ENCODE results near the gene YY1. TPM values are rescaled to one million over a fixed set of nuclear protein-coding genes. Genes with fewer than 3 reads are reported as not detected.

The YY1 gene
- total RNA-seq, 3 donors from 2014 or later (not counting 1 experiment from before 2014, with no cell fraction given), result 77.9 to 92.6 (median 90.4) TPM

- no peak for ATAC-seq
- H3K27me3 Mint-ChIP-seq (ENCODE audit: low read depth in 2 of 2), result no peaks in the 10 kb centered on the region
- no peak for TF ChIP-seq CTCF (IDR thresholded peaks at IDR 0.05)
- H3K4me3 ChIP-seq (ENCODE audit: low read length), result no peak overlapping the region
- no peak overlapping the region for H3K27ac Mint-ChIP-seq
- H3K36me3 Mint-ChIP-seq, result no peaks in the 10 kb centered on the region
- no peak for DNase-seq
- no peaks in the 10 kb centered on the region for H3K36me3 ChIP-seq (ENCODE audit: control insufficient read depth, insufficient read depth, low read length)
- intact Hi-C loops (cut with micrococcal nuclease), result no loop called here
- WGBS (ENCODE audit: insufficient coverage), result 89% methylated on average over 36 of the region's 36 CpGs
- H3K9me3 ChIP-seq (ENCODE audit: control insufficient read depth, insufficient read depth, low read length), result no peaks in the 10 kb centered on the region
- no peaks in the 10 kb centered on the region for H3K27me3 ChIP-seq (ENCODE audit: control insufficient read depth, insufficient read depth, low read length)
- H3K4me3 Mint-ChIP-seq, result no peak overlapping the region
- no peaks in the 10 kb centered on the region for H3K4me1 ChIP-seq (ENCODE audit: control insufficient read depth, insufficient read depth, low read length)
- H3K4me1 Mint-ChIP-seq, result no peaks in the 10 kb centered on the region
- H3K9me3 Mint-ChIP-seq, result no peaks in the 10 kb centered on the region
- no peak overlapping the region for H3K27ac ChIP-seq (ENCODE audit: low read length)
Observed at GRCh38 chr14:100329233-100330006, 90.5 kb downstream of the YY1 start.

- no peak for ATAC-seq
- Histone ChIP-seq H3K9me3 (ENCODE audit: control insufficient read depth, insufficient read depth, low read length) (no peaks in the 10 kb centered on the region), H3K36me3 (ENCODE audit: control insufficient read depth, insufficient read depth, low read length) (peaks cover under 1% of the 10 kb centered on the region), H3K27me3 (ENCODE audit: control insufficient read depth, insufficient read depth, low read length) (no peaks in the 10 kb centered on the region), H3K27ac (ENCODE audit: low read length) (no peak overlapping the region), H3K4me3 (ENCODE audit: low read length) (no peak overlapping the region), H3K4me1 (ENCODE audit: control insufficient read depth, insufficient read depth, low read length) (no peaks in the 10 kb centered on the region)
- 88% methylated on average over 11 of the region's 11 CpGs for whole genome bisulfite sequencing (ENCODE audit: insufficient coverage)
- no peak for TF ChIP-seq CTCF (IDR thresholded peaks at IDR 0.05)
- H3K36me3 Mint-ChIP-seq, result no peaks in the 10 kb centered on the region
- no peak for DNase-seq
- H3K27ac Mint-ChIP-seq, result no peak overlapping the region
- H3K27me3 Mint-ChIP-seq (ENCODE audit: low read depth in 2 of 2), result no peaks in the 10 kb centered on the region
- intact Hi-C loops (cut with micrococcal nuclease), result no loop called here
- no peaks in the 10 kb centered on the region for H3K4me1 Mint-ChIP-seq
- no peak overlapping the region for H3K4me3 Mint-ChIP-seq
- H3K9me3 Mint-ChIP-seq, result no peaks in the 10 kb centered on the region
Observed at GRCh38 chr14:100330007-100330344, 91.0 kb downstream of the YY1 start.

GRCh38 chr14:100330388-100330931, 91.5 kb downstream of the YY1 start:
- no peaks in the 10 kb centered on the region for H3K27me3 Mint-ChIP-seq (ENCODE audit: low read depth in 2 of 2)
- no peaks in the 10 kb centered on the region for H3K9me3 Mint-ChIP-seq
- Histone ChIP-seq H3K27ac (ENCODE audit: low read length) (no peak overlapping the region), H3K36me3 (ENCODE audit: control insufficient read depth, insufficient read depth, low read length) (peaks cover 2% of the 10 kb centered on the region), H3K27me3 (ENCODE audit: control insufficient read depth, insufficient read depth, low read length) (no peaks in the 10 kb centered on the region), H3K4me3 (ENCODE audit: low read length) (no peak overlapping the region), H3K4me1 (ENCODE audit: control insufficient read depth, insufficient read depth, low read length) (no peaks in the 10 kb centered on the region), H3K9me3 (ENCODE audit: control insufficient read depth, insufficient read depth, low read length) (no peaks in the 10 kb centered on the region)
- no peaks in the 10 kb centered on the region for H3K4me1 Mint-ChIP-seq
- H3K4me3 Mint-ChIP-seq, result no peak overlapping the region
- no peak for TF ChIP-seq CTCF (IDR thresholded peaks at IDR 0.05)
- no peak overlapping the region for H3K27ac Mint-ChIP-seq
- no peak for ATAC-seq
- WGBS (ENCODE audit: insufficient coverage), result 86% methylated on average over 13 of the region's 13 CpGs
- intact Hi-C loops (cut with micrococcal nuclease), result no loop called here
- DNase-seq, result no peak
- H3K36me3 Mint-ChIP-seq, result no peaks in the 10 kb centered on the region

Measured in natural killer cell (primary cell).